ENCODE data around the gene MED17.

MED17 gene

GRCh38 chr11:93817426-93818348, 33.6 kb downstream of the MED17 start:
- no peak for DNase-seq

- DNase-seq, result no peak
Observed at GRCh38 chr11:93819966-93820695, 36.0 kb downstream of the MED17 start.

- no peak for DNase-seq
Observed at GRCh38 chr11:93820847-93821246, 36.8 kb downstream of the MED17 start.

- no peak for DNase-seq
Observed at GRCh38 chr11:93821617-93822016, 37.5 kb downstream of the MED17 start.

- no peak for DNase-seq
Observed at GRCh38 chr11:93822359-93822758, 38.3 kb downstream of the MED17 start.

GRCh38 chr11:93823210-93823609, 39.1 kb downstream of the MED17 start:
- no peak for DNase-seq

- DNase-seq, result no peak
Observed at GRCh38 chr11:93827363-93827762, 43.3 kb downstream of the MED17 start.

- DNase-seq, result no peak
Observed at GRCh38 chr11:93829598-93829997, 45.5 kb downstream of the MED17 start.

GRCh38 chr11:93831343-93832127, 47.5 kb downstream of the MED17 start:
- DNase-seq, result no peak

- no peak for DNase-seq
Observed at GRCh38 chr11:93832780-93833179, 48.7 kb downstream of the MED17 start.

- no peak for DNase-seq
Observed at GRCh38 chr11:93838967-93839366, 54.9 kb downstream of the MED17 start.

- DNase-seq, result no peak
Observed at GRCh38 chr11:93840180-93840579, 56.1 kb downstream of the MED17 start.

GRCh38 chr11:93840981-93841380, 56.9 kb downstream of the MED17 start:
- no peak for DNase-seq

- DNase-seq, result no peak
Observed at GRCh38 chr11:93841446-93841845, 57.4 kb downstream of the MED17 start.

GRCh38 chr11:93842034-93842433, 58.0 kb downstream of the MED17 start:
- no peak for DNase-seq

GRCh38 chr11:93842461-93842860, 58.4 kb downstream of the MED17 start:
- DNase-seq, result no peak

- no peak for DNase-seq
Observed at GRCh38 chr11:93843906-93844305, 59.8 kb downstream of the MED17 start.

GRCh38 chr11:93844568-93844967, 60.5 kb downstream of the MED17 start:
- no peak for DNase-seq

- no peak for DNase-seq
Observed at GRCh38 chr11:93845181-93846092, 61.4 kb downstream of the MED17 start.

- DNase-seq, result no peak
Observed at GRCh38 chr11:93846411-93846810, 62.3 kb downstream of the MED17 start.

GRCh38 chr11:93849201-93849600, 65.1 kb downstream of the MED17 start:
- no peak for DNase-seq

Measured in midbrain (tissue), 1 donor.